Body of pancreas (tissue), 4 donors: ENCODE measurements around the gene CYP4Z1.

ENCODE experiments used
- POLR2A ChIP-seq, 3 donors: fragments of 450-650 bp; IDR thresholded peaks; one replicate each; pipeline ENCODE4 v1.6.1; 2016; ENCODE audit warnings: antibody characterized with exemption in 3 of 3, mild to moderate bottlenecking in 2 of 3
- TF ChIP-seq, protein P1 (sequence below), 7 experiments: fragments of 450-650 bp in 4 of 7; fragments of 200-600 bp in 3 of 7; sonication (generic) in 3 of 7; IDR thresholded peaks; one replicate each; pipeline ENCODE4 v1.5.1; 2016 to 2019; ENCODE audit warnings: antibody characterized with exemption in 7 of 7

DNA sequence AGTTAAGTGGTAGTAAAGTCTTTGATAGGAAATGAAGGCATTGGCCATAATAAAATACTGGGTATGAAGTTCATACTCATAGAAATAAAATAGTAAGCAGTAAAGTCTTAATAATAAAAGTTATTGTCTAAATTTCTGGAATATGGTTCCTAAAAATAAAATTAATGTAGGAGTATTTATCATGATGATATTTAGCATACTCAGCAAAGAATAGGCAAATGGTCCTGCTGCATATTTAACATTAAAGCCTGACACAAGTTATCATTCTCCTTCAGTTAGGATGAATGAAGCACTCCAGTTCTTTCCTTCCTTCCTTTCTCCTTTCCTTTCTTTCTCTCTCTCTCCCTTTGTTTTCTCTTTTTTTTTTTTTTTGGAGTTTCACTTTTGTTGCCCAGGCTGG, 97.5 kb downstream of the CYP4Z1 start:
- TF ChIP-seq POLR2A (IDR thresholded peaks at IDR 0.05) = no peak
- TF ChIP-seq, protein P1, sequence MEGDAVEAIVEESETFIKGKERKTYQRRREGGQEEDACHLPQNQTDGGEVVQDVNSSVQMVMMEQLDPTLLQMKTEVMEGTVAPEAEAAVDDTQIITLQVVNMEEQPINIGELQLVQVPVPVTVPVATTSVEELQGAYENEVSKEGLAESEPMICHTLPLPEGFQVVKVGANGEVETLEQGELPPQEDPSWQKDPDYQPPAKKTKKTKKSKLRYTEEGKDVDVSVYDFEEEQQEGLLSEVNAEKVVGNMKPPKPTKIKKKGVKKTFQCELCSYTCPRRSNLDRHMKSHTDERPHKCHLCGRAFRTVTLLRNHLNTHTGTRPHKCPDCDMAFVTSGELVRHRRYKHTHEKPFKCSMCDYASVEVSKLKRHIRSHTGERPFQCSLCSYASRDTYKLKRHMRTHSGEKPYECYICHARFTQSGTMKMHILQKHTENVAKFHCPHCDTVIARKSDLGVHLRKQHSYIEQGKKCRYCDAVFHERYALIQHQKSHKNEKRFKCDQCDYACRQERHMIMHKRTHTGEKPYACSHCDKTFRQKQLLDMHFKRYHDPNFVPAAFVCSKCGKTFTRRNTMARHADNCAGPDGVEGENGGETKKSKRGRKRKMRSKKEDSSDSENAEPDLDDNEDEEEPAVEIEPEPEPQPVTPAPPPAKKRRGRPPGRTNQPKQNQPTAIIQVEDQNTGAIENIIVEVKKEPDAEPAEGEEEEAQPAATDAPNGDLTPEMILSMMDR (IDR thresholded peaks at IDR 0.05) = no peak
